Adrenal gland (tissue), 12 donors: Measurements from ENCODE around the gene QSOX2. TPM values are rescaled to one million over a fixed set of nuclear protein-coding genes. Genes with fewer than 3 reads are reported as not detected.

ENCODE experiments used
- DNase-seq, 7 donors: peaks; one replicate each; pipeline ENCODE4 v3.0.0-alpha.2; 2019 to 2020
- H3K27ac ChIP-seq, 5 donors: fragments of 200-600 bp; sonication (generic) in 4 of 5; 1 replicate in 3 of 5; 2 replicates in 2 of 5; pipeline versions ENCODE4 v1.5.1 to v1.8.0; 2016 to 2020; ENCODE audit warnings: mild to moderate bottlenecking in 1 of 5
- H3K27me3 ChIP-seq: fragments of 200-600 bp; 2 replicates; pipeline ENCODE4 v1.8.0; 2021
- H3K36me3 ChIP-seq, 2 donors: fragments of 200-600 bp; replicated peaks in 1 of 2; 1 replicate in 1 of 2; 2 replicates in 1 of 2; pipeline versions ENCODE4 v1.5.1 to v1.8.0; 2018 to 2022
- H3K4me1 ChIP-seq, 2 donors: fragments of 200-600 bp; replicated peaks in 1 of 2; 1 replicate in 1 of 2; 2 replicates in 1 of 2; pipeline versions ENCODE4 v1.5.1 to v1.8.0; 2018 to 2021
- H3K4me3 ChIP-seq, 4 donors: fragments of 200-600 bp; sonication (generic) in 3 of 4; one replicate each; pipeline ENCODE4 v1.5.1; 2016 to 2018
- H3K9me3 ChIP-seq, 3 donors: fragments of 200-600 bp; sonication (generic) in 1 of 3; replicated peaks in 1 of 3; 1 replicate in 2 of 3; 2 replicates in 1 of 3; pipeline versions ENCODE4 v1.5.1 to v1.8.0; 2016 to 2021
- CTCF ChIP-seq, 6 experiments: fragments of 450-650 bp in 4 of 6; fragments of 200-600 bp in 2 of 6; sonication (generic) in 1 of 6; IDR thresholded peaks; 1 replicate in 5 of 6; 2 replicates in 1 of 6; pipeline versions ENCODE4 v1.5.1 to v1.8.0; 2016 to 2021; ENCODE audit warnings: antibody characterized with exemption in 6 of 6, mild to moderate bottlenecking in 2 of 6, moderate library complexity in 1 of 6
- POLR2A ChIP-seq, 2 donors: fragments of 450-650 bp; IDR thresholded peaks; one replicate each; pipeline ENCODE4 v1.6.1; 2017; ENCODE audit warnings: antibody characterized with exemption in 2 of 2, mild to moderate bottlenecking in 2 of 2, moderate library complexity in 1 of 2
- WGBS, 4 donors: extraction: QIAGEN DNeasy Blood & Tissue Kit in 2 of 4; methylation state at CpG; one replicate each; pipeline versions ENCODE4 v1.1.5 to v1.1.7; 2013 to 2017; 5-methylcytosine and 5-hydroxymethylcytosine counted together
- intact Hi-C, 2 donors: fragments of 100-400 bp; cut with DNase I; formaldehyde crosslinking; loops; one replicate each; pipeline versions ENCODE4 v1.14.1 to v1.15.0; 2022 to 2023
- polyA plus RNA-seq, 3 donors: library from polyadenylated mRNA; stranded (reverse); fragments of 200-250 nt in 2 of 3; fragments of 350-450 nt in 1 of 3; fragmentation: Illumina TruSeq in 1 of 3; extraction: RNeasy Lipid Tissue Mini Kit (QIAGEN cat#74804) in 1 of 3; gene quantifications; one replicate each; pipeline ENCODE4 v1.2.3, GENCODE V29; 2013 to 2014
- total RNA-seq, 9 donors: library from RNA; depleted of rRNA in 4 of 9; stranded (reverse); fragments of >200 nt in 4 of 9; fragments of 120-200 nt in 1 of 9; fragmentation: NEBNext Ultra II Directional in 1 of 9; extraction: Animal tissue kit (Norgen Biotek cat#: 25700) in 1 of 9; gene quantifications; one replicate each; pipeline versions ENCODE4 v1.1.0 to v1.2.4, GENCODE V29; 2013 to 2023
- donor health status: healthy with polysubstance abuse.
- donor health status: Bipolar disorder and iron deficiency.
- donor health status: DM: yes; HTN: yes; CAD: no.
- donor health status: DM: no; HTN: no; CAD: no.
- donor health status: DM: no; HTN: no; CAD: no.
- donor health status: DM: yes; HTN: yes; CAD: no.

Gene QSOX2
- total and polyA plus RNA-seq, 12 donors: 6.4 to 14.3 (median 9.3) TPM

GRCh38 chr9:136280535-136281315 is 35.1 kb upstream of the QSOX2 start:
- Histone ChIP-seq H3K9me3 (no peaks in the 10 kb centered on the region), H3K36me3 (no peaks in the 10 kb centered on the region), H3K4me1 (no peaks in the 10 kb centered on the region), H3K27ac (no peak overlapping the region), H3K4me3 (no peak overlapping the region), H3K27me3 (peaks cover 17% of the 10 kb centered on the region)
- TF ChIP-seq CTCF (IDR thresholded peaks at IDR 0.05) (no peak), POLR2A (IDR thresholded peaks at IDR 0.05) (no peak)
- no peak for DNase-seq
- 80 to 88% (median 84%) methylated on average over 14 to 16 of the region's 16 CpGs for WGBS, 4 donors
- intact Hi-C loops: loop anchor here (10.0 kb wide), 2 partner anchors 106 to 136 kb away; no protein-coding TSS in a partner anchor

- no peaks in the 10 kb centered on the region for H3K36me3 ChIP-seq
- TF ChIP-seq POLR2A (IDR thresholded peaks at IDR 0.05) (no peak), CTCF (IDR thresholded peaks at IDR 0.05) (no peak)
- intact Hi-C loops: no loop called here
- DNase-seq: no peak
- no peaks in the 10 kb centered on the region for H3K9me3 ChIP-seq
- H3K4me3 ChIP-seq: no peak overlapping the region
- H3K4me1 ChIP-seq: no peaks in the 10 kb centered on the region
- 84 to 95% (median 90%) methylated on average over 4 to 6 of the region's 6 CpGs for WGBS, 4 donors
- peaks cover 11% of the 10 kb centered on the region for H3K27me3 ChIP-seq
- no peak overlapping the region for H3K27ac ChIP-seq
Observed at GRCh38 chr9:136279471-136279870, 33.9 kb upstream of the QSOX2 start.

GRCh38 chr9:136278894-136279293 is 33.3 kb upstream of the QSOX2 start:
- Histone ChIP-seq H3K36me3 (no peaks in the 10 kb centered on the region), H3K27ac (no peak overlapping the region), H3K27me3 (peaks cover 11% of the 10 kb centered on the region), H3K9me3 (no peaks in the 10 kb centered on the region), H3K4me1 (no peaks in the 10 kb centered on the region), H3K4me3 (no peak overlapping the region)
- WGBS, 4 donors: 76 to 100% (median 86%) methylated on average over 1 of the region's 1 CpG
- intact Hi-C loops: no loop called here
- TF ChIP-seq POLR2A (IDR thresholded peaks at IDR 0.05) (no peak), CTCF (IDR thresholded peaks at IDR 0.05) (no peak)
- no peak for DNase-seq

GRCh38 chr9:136278221-136278620 is 32.6 kb upstream of the QSOX2 start:
- 77 to 95% (median 86%) methylated on average over 6 to 9 of the region's 9 CpGs for WGBS, 4 donors
- no peaks in the 10 kb centered on the region for H3K36me3 ChIP-seq
- H3K9me3 ChIP-seq: no peaks in the 10 kb centered on the region
- H3K27ac ChIP-seq: no peak overlapping the region
- H3K4me1 ChIP-seq: no peaks in the 10 kb centered on the region
- DNase-seq: no peak
- H3K4me3 ChIP-seq: no peak overlapping the region
- H3K27me3 ChIP-seq: peaks cover 11% of the 10 kb centered on the region
- no peak for TF ChIP-seq POLR2A (IDR thresholded peaks at IDR 0.05)
- no peak for TF ChIP-seq CTCF (IDR thresholded peaks at IDR 0.05)
- intact Hi-C loops: no loop called here
